Measurements from ENCODE around the gene FARS2.

DNA sequence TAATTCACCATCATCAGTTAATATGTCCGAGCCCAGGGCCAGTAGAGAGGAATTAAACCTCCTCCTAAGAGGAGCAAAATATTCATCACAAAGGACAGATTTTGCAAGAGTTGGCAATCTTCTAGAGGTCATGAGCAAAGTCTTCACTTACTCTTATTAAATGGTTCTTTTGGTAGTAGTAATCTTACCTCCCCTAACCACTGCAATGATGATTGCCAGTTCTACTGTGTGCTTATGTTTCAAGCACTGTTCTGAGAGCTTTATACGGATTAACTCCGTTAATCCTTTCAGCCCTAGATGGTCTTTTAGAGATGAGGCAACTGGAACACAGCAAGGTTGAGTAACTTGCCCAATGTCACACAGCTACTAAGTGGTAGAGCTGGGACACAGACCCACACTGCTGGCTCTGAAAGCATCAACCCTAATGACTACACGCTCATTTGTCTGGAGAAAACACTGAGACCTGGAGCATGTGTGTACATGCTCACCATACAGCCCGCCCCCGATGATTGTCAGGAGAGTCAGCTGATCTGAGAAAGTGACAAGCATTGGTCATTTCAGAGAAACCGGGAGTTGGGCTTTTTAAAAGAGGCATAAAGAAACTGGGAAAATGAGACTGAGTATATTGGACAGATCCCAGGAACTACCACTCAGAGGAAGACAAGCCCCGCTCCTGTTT is 469.4 kb downstream of the FARS2 start:
- TF ChIP-seq, protein P1, sequence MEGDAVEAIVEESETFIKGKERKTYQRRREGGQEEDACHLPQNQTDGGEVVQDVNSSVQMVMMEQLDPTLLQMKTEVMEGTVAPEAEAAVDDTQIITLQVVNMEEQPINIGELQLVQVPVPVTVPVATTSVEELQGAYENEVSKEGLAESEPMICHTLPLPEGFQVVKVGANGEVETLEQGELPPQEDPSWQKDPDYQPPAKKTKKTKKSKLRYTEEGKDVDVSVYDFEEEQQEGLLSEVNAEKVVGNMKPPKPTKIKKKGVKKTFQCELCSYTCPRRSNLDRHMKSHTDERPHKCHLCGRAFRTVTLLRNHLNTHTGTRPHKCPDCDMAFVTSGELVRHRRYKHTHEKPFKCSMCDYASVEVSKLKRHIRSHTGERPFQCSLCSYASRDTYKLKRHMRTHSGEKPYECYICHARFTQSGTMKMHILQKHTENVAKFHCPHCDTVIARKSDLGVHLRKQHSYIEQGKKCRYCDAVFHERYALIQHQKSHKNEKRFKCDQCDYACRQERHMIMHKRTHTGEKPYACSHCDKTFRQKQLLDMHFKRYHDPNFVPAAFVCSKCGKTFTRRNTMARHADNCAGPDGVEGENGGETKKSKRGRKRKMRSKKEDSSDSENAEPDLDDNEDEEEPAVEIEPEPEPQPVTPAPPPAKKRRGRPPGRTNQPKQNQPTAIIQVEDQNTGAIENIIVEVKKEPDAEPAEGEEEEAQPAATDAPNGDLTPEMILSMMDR (IDR thresholded peaks at IDR 0.05; ENCODE audit: borderline replicate concordance, extremely low read depth, low read length, poor library complexity, severe bottlenecking), result no peak
- TF ChIP-seq EZH2 (IDR thresholded peaks at IDR 0.05; ENCODE audit: borderline replicate concordance, low read depth, low read length, severe bottlenecking), result no peak
